SU-DHL-6 (cell line): Measurements from ENCODE around the gene LLGL2.

Experiments
- CTCF ChIP-seq: fragments of 200-600 bp; sonication (generic); IDR thresholded peaks from one replicate; pipeline ENCODE4 v1.5.1; 2017; ENCODE audit warnings: antibody characterized with exemption, mild to moderate bottlenecking, low read length, moderate library complexity; ENCODE audit not compliant: insufficient read depth, poor library complexity, severe bottlenecking
- EZH2phosphoT487 ChIP-seq: fragments of 200-600 bp; sonication (generic), shearing (Covaris generic); conservative IDR thresholded peaks from 2 replicates; pipeline ENCODE4 v1.6.1; 2018; ENCODE audit warnings: mild to moderate bottlenecking, antibody characterized with exemption, low read length, moderate library complexity, mixed read lengths

- TF ChIP-seq CTCF (no peak), EZH2phosphoT487 (no peak)
Observed at GRCh38 chr17:75566834-75567233, 41.3 kb downstream of the LLGL2 start.
